Ascending aorta (tissue), 2 donors: ENCODE measurements around the gene TRERF1. TPM values are rescaled to one million over a fixed set of nuclear protein-coding genes. Genes with fewer than 3 reads are reported as not detected.

ENCODE experiments used
- DNase-seq, 2 donors: peaks; one replicate each; pipeline ENCODE4 v3.0.0-alpha.2; 2019; ENCODE audit warnings: low spot score in 2 of 2
- H3K27ac ChIP-seq, 2 donors: fragments of 200-600 bp; sonication (generic); one replicate each; pipeline ENCODE4 v1.5.1; 2016 to 2017; ENCODE audit warnings: mild to moderate bottlenecking in 1 of 2
- H3K27me3 ChIP-seq: fragments of 200-600 bp; sonication (generic); one replicate; pipeline ENCODE4 v1.5.1; 2017
- H3K36me3 ChIP-seq, 2 donors: fragments of 200-600 bp; sonication (generic); one replicate each; pipeline ENCODE4 v1.5.1; 2016
- H3K4me1 ChIP-seq, 2 donors: fragments of 200-600 bp; sonication (generic); one replicate each; pipeline ENCODE4 v1.5.1; 2016 to 2017; ENCODE audit warnings: mild to moderate bottlenecking in 1 of 2
- H3K4me3 ChIP-seq, 2 donors: fragments of 200-600 bp; sonication (generic); one replicate each; pipeline ENCODE4 v1.5.1; 2016 to 2017; ENCODE audit warnings: mild to moderate bottlenecking in 1 of 2
- H3K9me3 ChIP-seq, 2 donors: fragments of 200-600 bp; sonication (generic); one replicate each; pipeline ENCODE4 v1.5.1; 2016
- CTCF ChIP-seq, 3 experiments: fragments of 200-600 bp in 2 of 3; fragments of 450-650 bp in 1 of 3; sonication (generic) in 2 of 3; IDR thresholded peaks; one replicate each; pipeline ENCODE4 v1.5.1; 2016 to 2019; ENCODE audit warnings: antibody characterized with exemption in 3 of 3, mild to moderate bottlenecking in 1 of 3, moderate library complexity in 1 of 3
- intact Hi-C: fragments of 100-400 bp; cut with DNase I; formaldehyde crosslinking; loops from one replicate; pipeline ENCODE4 v1.15.1; 2023
- total RNA-seq: library from RNA; depleted of rRNA; stranded (reverse); fragments of >200 nt; gene quantifications from one replicate; pipeline ENCODE4 v1.1.0, GENCODE V29; 2016

The TRERF1 gene
- total RNA-seq, 1 donor from 2014 or later, result 34.1 TPM

GRCh38 chr6:42370323-42370985, 81.3 kb downstream of the TRERF1 start:
- Histone ChIP-seq H3K9me3 (no peaks in the 10 kb centered on the region), H3K27ac (no peak overlapping the region), H3K36me3 (no peaks in the 10 kb centered on the region), H3K4me3 (no peak overlapping the region), H3K27me3 (no peaks in the 10 kb centered on the region), H3K4me1 (no peaks in the 10 kb centered on the region)
- no peak for TF ChIP-seq CTCF (IDR thresholded peaks at IDR 0.05)
- intact Hi-C loops, result no loop called here
- no peak for DNase-seq

- no peak overlapping the region for H3K27ac ChIP-seq
- no peaks in the 10 kb centered on the region for H3K36me3 ChIP-seq
- H3K9me3 ChIP-seq, result no peaks in the 10 kb centered on the region
- H3K4me1 ChIP-seq, result no peaks in the 10 kb centered on the region
- intact Hi-C loops, result no loop called here
- H3K4me3 ChIP-seq, result no peak overlapping the region
- H3K27me3 ChIP-seq, result no peaks in the 10 kb centered on the region
- DNase-seq, result no peak
- no peak for TF ChIP-seq CTCF (IDR thresholded peaks at IDR 0.05)
Observed at GRCh38 chr6:42369568-42369967, 82.2 kb downstream of the TRERF1 start.

GRCh38 chr6:42368181-42368580, 83.5 kb downstream of the TRERF1 start:
- intact Hi-C loops, result no loop called here
- Histone ChIP-seq H3K4me1 (no peaks in the 10 kb centered on the region), H3K9me3 (no peaks in the 10 kb centered on the region), H3K27me3 (no peaks in the 10 kb centered on the region), H3K36me3 (no peaks in the 10 kb centered on the region), H3K4me3 (no peak overlapping the region), H3K27ac (no peak overlapping the region)
- no peak for TF ChIP-seq CTCF (IDR thresholded peaks at IDR 0.05)
- DNase-seq, result no peak

- no peaks in the 10 kb centered on the region for H3K36me3 ChIP-seq
- no peak overlapping the region for H3K4me3 ChIP-seq
- intact Hi-C loops, result no loop called here
- H3K27ac ChIP-seq, result no peak overlapping the region
- TF ChIP-seq CTCF (IDR thresholded peaks at IDR 0.05), result no peak
- H3K4me1 ChIP-seq, result no peaks in the 10 kb centered on the region
- DNase-seq, result no peak
- no peaks in the 10 kb centered on the region for H3K9me3 ChIP-seq
- H3K27me3 ChIP-seq, result no peaks in the 10 kb centered on the region
Observed at GRCh38 chr6:42367353-42368011, 84.2 kb downstream of the TRERF1 start.

- DNase-seq, result no peak
- Histone ChIP-seq H3K4me1 (no peaks in the 10 kb centered on the region), H3K9me3 (no peaks in the 10 kb centered on the region), H3K4me3 (no peak overlapping the region), H3K27ac (no peak overlapping the region), H3K27me3 (no peaks in the 10 kb centered on the region), H3K36me3 (no peaks in the 10 kb centered on the region)
- intact Hi-C loops, result no loop called here
- no peak for TF ChIP-seq CTCF (IDR thresholded peaks at IDR 0.05)
Observed at GRCh38 chr6:42366999-42367352, 84.8 kb downstream of the TRERF1 start.
